GM12873 (cell line): ENCODE results near the gene TMPRSS2.

ENCODE experiments used
- CTCF ChIP-seq: IDR thresholded peaks from 2 replicates; pipeline ENCODE4 v1.5.1; 2012; ENCODE audit warnings: low read depth, mild to moderate bottlenecking, moderate library complexity, low read length, control low read depth; ENCODE audit not compliant: insufficient read depth; ENCODE audit errors: missing control alignments

TMPRSS2 gene

GRCh38 chr21:41429925-41430491 is 78.0 kb downstream of the TMPRSS2 start:
- TF ChIP-seq CTCF, result no peak

GRCh38 chr21:41429305-41429704 is 78.7 kb downstream of the TMPRSS2 start:
- TF ChIP-seq CTCF, result no peak

- TF ChIP-seq CTCF, result no peak
These were observed 79.1 kb downstream of the TMPRSS2 start for GRCh38 chr21:41428847-41429246.

- no peak for TF ChIP-seq CTCF
These were observed 79.6 kb downstream of the TMPRSS2 start for GRCh38 chr21:41428311-41428710.

- TF ChIP-seq CTCF, result no peak
These were observed 80.4 kb downstream of the TMPRSS2 start for GRCh38 chr21:41427556-41427955.

- no peak for TF ChIP-seq CTCF
These were observed 81.1 kb downstream of the TMPRSS2 start for GRCh38 chr21:41426676-41427404.

- no peak for TF ChIP-seq CTCF
These were observed 81.8 kb downstream of the TMPRSS2 start, which contains the start of gene MX1 for GRCh38 chr21:41425954-41426675. MX1 (plus strand) TSS chr21:41426239; CDS start chr21:41432071, 5,832 bp downstream.
